ENCODE data around the gene NEDD8.
A peak's percentile ranks its signal among the peaks of the same experiment; 100 is the strongest.

Gene NEDD8

GRCh38 chr14:24177041-24177825 lies 54.9 kb downstream of the NEDD8 start:
- no peak for DNase-seq

GRCh38 chr14:24176599-24176998 lies 55.6 kb downstream of the NEDD8 start:
- no peak for DNase-seq

- no peak for DNase-seq
Measured at GRCh38 chr14:24172871-24173281, 59.3 kb downstream of the NEDD8 start.

GRCh38 chr14:24172261-24172860 lies 59.8 kb downstream of the NEDD8 start:
- DNase-seq: no peak

GRCh38 chr14:24171422-24172260 lies 60.5 kb downstream of the NEDD8 start, which contains the start of gene REC8:
Gene REC8, plus strand, starts transcription at chr14:24172080. Its CDS starts 473 bp downstream, at chr14:24172553.
- DNase-seq: peak in 3 of 4 experiments; percentile 27 to 65 (median 60)

- no peak for DNase-seq
Measured at GRCh38 chr14:24167469-24168114, 64.6 kb downstream of the NEDD8 start.
